Ectodermal cell (in vitro differentiated cells): ENCODE measurements around the gene CDKN1B.

Source experiments
- H3K27ac ChIP-seq: 2 replicates; pipeline ENCODE4 v1.7.0; 2013; ENCODE audit warnings: mild to moderate bottlenecking, low read depth, low read length; ENCODE audit not compliant: insufficient read depth, poor library complexity, severe bottlenecking
- H3K27me3 ChIP-seq: 2 replicates; pipeline ENCODE4 v1.7.0; 2013; ENCODE audit warnings: mild to moderate bottlenecking, low read length; ENCODE audit not compliant: insufficient read depth, control insufficient read depth, poor library complexity, severe bottlenecking
- H3K36me3 ChIP-seq: one replicate; pipeline ENCODE4 v1.7.0; 2013; ENCODE audit warnings: low read length; ENCODE audit not compliant: control insufficient read depth, insufficient read depth
- H3K4me1 ChIP-seq: one replicate; pipeline ENCODE4 v1.7.0; 2013; ENCODE audit warnings: low read length; ENCODE audit not compliant: control insufficient read depth, insufficient read depth
- H3K4me3 ChIP-seq: 2 replicates; pipeline ENCODE4 v1.7.0; 2013; ENCODE audit warnings: low read depth, low read length, control low read depth; ENCODE audit not compliant: insufficient read depth
- H3K9me3 ChIP-seq: 2 replicates; pipeline ENCODE4 v1.7.0; 2013; ENCODE audit warnings: mild to moderate bottlenecking, low read length, moderate library complexity; ENCODE audit not compliant: control insufficient read depth
- WGBS, 2 experiments: methylation state at CpG; one replicate each; pipeline ENCODE4 v1.1.7; 2013; ENCODE audit warnings: missing lambda C conversion rate in 2 of 2; 5-methylcytosine and 5-hydroxymethylcytosine counted together

CDKN1B gene

DNA sequence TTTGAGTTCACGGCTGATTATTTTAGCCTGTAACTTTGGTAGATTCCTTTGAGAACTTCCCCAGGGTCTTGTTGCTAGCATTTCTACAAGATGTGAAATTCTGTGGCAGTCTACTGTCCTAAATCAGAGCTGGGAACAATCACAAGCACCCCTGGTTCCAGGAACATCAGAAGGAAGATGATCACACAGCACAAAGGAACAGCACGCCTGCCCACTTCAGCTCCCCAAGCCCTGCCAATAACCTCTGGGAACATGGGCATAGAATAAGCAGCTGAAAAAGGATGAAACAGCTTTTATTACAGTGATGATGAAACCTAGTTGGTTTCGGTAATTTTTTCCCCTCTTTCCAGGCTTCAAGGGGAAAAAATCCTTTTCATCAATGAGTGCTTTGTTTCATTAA is 33.4 kb upstream of the CDKN1B start:
- peak overlapping the region; percentile 53 for H3K27ac ChIP-seq
- no peaks in the 10 kb centered on the region for H3K27me3 ChIP-seq
- WGBS, 2 experiments: 27 to 32% methylated on average over 3 of the region's 3 CpGs

DNA sequence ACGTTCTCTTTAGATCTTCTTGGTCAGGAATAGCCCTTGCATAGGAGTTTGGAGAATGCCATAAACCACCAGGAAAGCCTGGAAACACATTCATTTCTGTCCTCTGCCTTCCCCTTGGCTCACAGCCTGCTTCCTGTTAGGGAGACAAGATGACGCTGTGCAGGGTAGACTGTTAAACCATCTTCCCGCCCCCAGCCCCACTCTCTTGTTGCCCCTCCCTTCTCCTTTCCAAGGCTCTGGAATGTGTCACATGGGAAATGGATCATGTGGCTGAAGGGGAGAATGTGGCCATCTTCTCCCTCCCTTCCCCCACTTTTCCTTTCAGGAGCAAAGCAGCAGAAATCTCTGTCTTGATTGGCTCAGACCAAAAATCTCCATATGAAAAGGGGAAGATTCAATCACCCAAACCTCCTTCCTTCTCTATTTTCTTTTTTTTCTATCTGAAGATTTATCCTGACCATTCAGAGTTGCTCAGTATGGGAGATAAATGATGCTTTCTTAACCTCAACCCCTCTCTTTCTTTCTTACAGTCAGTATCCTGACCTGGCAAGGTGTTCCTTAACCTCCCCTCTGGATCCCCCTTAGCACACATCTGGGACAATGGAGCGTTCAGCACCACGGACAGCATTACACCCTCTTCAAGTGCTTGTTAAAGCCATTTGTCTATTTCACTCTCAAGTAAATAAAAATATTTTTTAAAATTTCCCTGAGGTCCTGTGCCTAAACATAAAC is 32.6 kb upstream of the CDKN1B start:
- Histone ChIP-seq H3K4me1 (peaks cover 13% of the 10 kb centered on the region), H3K4me3 (peak overlapping the region; percentile 77), H3K27me3 (no peaks in the 10 kb centered on the region), H3K27ac (peak overlapping the region; percentile 96), H3K36me3 (no peaks in the 10 kb centered on the region), H3K9me3 (no peaks in the 10 kb centered on the region)
- 0 to 1% methylated on average over 4 to 5 of the region's 5 CpGs for WGBS, 2 experiments

More for the DNA sequence above, 33.4 kb upstream of the CDKN1B start:
- Histone ChIP-seq H3K4me3 (peak overlapping the region; percentile 77), H3K4me1 (peaks cover 13% of the 10 kb centered on the region), H3K36me3 (no peaks in the 10 kb centered on the region), H3K9me3 (no peaks in the 10 kb centered on the region)

DNA sequence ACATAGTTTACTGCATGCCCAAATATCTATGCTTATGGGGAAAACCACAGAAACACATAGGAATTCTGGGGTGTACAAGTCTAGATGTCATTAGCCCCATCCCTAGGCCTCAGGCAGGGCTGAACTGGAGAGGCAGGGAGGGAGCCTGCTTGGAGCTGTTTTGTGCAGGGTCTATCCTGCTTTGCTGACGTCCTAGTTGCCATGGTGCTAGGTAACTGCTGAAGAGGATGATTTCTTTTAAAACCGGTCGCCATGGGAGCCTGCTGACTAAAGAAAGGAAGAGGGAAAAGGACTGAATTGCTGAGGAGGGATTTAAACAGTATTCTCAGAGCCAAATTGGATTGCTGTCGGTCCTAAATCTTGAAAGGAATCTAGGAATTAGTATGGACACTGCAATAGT is 31.9 kb upstream of the CDKN1B start:
- Histone ChIP-seq H3K4me3 (peak overlapping the region; percentile 8), H3K9me3 (no peaks in the 10 kb centered on the region), H3K4me1 (peaks cover 13% of the 10 kb centered on the region), H3K27me3 (no peaks in the 10 kb centered on the region), H3K36me3 (no peaks in the 10 kb centered on the region), H3K27ac (peak overlapping the region; percentile 96)
- WGBS, 2 experiments: 14 to 16% methylated on average over 4 of the region's 4 CpGs

DNA sequence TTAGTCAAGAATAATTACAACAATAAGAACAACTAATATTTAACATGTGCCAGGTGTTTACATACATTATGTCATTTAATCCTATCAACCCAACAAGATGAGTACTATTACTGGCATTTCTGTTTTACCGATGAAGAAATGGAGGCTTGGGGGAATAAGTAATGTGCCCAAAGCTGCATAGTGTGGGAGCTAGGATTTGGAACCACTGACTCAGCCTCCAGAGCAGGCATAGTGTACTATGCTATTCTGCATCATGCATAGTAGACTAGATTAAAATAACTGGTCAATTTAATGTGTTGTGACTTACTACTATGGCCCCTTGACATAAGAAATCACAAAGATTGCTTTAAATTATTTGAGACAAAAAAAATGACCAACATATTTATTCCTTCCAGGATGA is 30.7 kb upstream of the CDKN1B start:
- peaks cover 13% of the 10 kb centered on the region for H3K4me1 ChIP-seq
- no peak overlapping the region for H3K4me3 ChIP-seq
- no peak overlapping the region for H3K27ac ChIP-seq
- no peaks in the 10 kb centered on the region for H3K9me3 ChIP-seq
- 91 to 100% methylated on average over 1 of the region's 1 CpG for WGBS, 2 experiments
- no peaks in the 10 kb centered on the region for H3K27me3 ChIP-seq
- H3K36me3 ChIP-seq: no peaks in the 10 kb centered on the region

DNA sequence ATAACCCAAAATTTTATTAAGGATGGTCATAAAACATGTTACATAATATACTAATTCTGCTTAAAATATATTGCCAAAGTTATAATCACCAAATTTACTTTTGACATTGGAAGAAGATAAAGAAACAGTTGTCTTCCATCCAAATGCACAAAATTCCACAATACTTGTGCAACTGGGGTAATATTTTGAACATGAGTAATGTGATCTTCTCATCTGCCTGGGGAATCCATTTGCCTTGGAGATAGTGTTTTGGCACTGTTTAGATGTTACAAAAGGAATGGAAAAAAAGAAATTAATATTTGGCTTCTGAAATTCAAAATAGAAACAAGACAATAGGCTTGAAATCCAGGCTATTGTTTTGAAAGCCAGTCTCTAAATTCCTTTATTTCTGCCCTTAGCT is 30.2 kb upstream of the CDKN1B start:
- H3K9me3 ChIP-seq: no peaks in the 10 kb centered on the region
- H3K4me1 ChIP-seq: peaks cover 13% of the 10 kb centered on the region
- no peak overlapping the region for H3K27ac ChIP-seq
- H3K36me3 ChIP-seq: no peaks in the 10 kb centered on the region
- H3K4me3 ChIP-seq: no peak overlapping the region
- no peaks in the 10 kb centered on the region for H3K27me3 ChIP-seq

DNA sequence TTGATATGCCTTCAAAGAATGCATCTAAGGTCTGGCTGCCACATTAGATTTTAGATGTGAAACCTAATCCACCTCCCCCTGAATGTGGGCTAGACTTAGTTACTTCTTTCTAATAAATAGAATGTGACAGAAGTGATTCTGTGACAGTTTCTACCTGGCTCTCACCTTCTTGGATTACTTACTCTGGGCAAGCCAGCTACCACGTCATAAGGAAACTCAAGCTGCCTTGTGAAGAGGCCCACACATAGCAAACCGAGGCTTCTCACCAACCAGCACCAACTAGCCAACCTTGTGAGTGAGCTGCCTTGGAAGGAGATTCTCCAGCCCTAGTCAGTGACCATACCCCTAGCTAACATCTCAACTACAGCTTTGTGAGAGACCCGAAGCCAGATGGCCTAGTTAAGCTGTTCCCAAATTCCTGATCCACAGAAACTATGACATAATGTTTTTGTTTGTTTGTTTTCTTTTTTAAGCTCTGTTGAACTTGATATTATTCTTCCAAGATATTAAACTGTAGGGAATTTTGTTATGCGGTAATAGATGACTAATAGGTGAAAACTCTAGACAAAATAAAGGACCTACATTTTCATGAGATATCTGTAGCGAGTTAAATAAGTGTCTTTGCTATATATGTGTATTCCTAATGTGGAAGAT is 27.4 kb upstream of the CDKN1B start:
- Histone ChIP-seq H3K27ac (no peak overlapping the region), H3K36me3 (no peaks in the 10 kb centered on the region), H3K4me1 (peaks cover 11% of the 10 kb centered on the region), H3K27me3 (no peaks in the 10 kb centered on the region), H3K4me3 (no peak overlapping the region), H3K9me3 (no peaks in the 10 kb centered on the region)
- WGBS, 2 experiments: 82 to 94% methylated on average over 5 of the region's 5 CpGs

DNA sequence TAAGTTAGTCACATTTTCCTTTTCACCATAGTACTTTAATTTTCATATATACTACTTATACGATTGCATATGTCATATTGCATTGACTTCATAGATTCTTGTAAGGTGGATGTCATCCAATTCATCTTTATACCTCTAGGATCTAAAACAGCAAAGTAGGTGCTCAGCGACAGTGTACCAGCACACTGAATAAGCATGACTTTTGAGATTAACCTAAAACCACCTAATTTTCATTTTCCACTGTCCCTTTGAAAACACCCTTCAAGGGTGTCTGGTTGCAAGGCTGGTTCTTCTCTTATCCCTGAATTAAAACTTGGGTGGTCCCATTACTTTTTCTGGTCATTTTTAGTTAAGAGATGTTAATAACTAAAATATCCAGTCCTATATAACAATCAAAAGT is 25.6 kb upstream of the CDKN1B start:
- 91 to 100% methylated on average over 1 to 2 of the region's 2 CpGs for WGBS, 2 experiments
- no peak overlapping the region for H3K27ac ChIP-seq
- H3K9me3 ChIP-seq: no peaks in the 10 kb centered on the region
- H3K27me3 ChIP-seq: no peaks in the 10 kb centered on the region
- H3K4me1 ChIP-seq: peaks cover 7% of the 10 kb centered on the region
- no peak overlapping the region for H3K4me3 ChIP-seq
- no peaks in the 10 kb centered on the region for H3K36me3 ChIP-seq

DNA sequence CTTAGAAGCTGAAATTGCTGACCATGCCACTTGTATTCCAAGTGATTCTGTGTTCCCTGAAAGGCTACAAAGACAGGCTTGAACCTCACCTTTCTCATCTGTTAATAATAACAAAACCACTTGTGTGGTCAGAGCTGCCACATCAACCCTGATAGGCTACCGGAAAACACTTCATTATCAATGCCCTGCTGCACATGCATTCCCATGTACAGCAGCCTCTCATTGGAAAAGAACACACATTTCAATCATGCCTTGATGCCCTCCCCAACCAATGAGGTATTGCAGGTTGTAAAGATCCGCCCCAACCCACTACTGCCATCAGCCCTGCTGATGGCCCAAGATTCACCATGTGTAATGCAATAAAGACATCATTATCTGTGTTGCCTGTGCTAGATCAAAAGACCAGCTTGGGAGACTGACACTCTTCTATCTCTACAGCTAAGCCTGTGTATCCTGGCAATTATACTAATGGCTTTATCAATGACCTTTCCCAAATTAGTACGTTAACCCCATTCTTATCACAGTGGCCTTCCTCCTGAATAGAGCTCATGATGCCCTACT is 24.0 kb upstream of the CDKN1B start:
- Histone ChIP-seq H3K4me1 (peaks cover 7% of the 10 kb centered on the region), H3K27me3 (no peaks in the 10 kb centered on the region), H3K4me3 (no peak overlapping the region), H3K27ac (no peak overlapping the region), H3K9me3 (no peaks in the 10 kb centered on the region), H3K36me3 (no peaks in the 10 kb centered on the region)
- WGBS, 2 experiments: 95 to 96% methylated on average over 3 of the region's 3 CpGs

DNA sequence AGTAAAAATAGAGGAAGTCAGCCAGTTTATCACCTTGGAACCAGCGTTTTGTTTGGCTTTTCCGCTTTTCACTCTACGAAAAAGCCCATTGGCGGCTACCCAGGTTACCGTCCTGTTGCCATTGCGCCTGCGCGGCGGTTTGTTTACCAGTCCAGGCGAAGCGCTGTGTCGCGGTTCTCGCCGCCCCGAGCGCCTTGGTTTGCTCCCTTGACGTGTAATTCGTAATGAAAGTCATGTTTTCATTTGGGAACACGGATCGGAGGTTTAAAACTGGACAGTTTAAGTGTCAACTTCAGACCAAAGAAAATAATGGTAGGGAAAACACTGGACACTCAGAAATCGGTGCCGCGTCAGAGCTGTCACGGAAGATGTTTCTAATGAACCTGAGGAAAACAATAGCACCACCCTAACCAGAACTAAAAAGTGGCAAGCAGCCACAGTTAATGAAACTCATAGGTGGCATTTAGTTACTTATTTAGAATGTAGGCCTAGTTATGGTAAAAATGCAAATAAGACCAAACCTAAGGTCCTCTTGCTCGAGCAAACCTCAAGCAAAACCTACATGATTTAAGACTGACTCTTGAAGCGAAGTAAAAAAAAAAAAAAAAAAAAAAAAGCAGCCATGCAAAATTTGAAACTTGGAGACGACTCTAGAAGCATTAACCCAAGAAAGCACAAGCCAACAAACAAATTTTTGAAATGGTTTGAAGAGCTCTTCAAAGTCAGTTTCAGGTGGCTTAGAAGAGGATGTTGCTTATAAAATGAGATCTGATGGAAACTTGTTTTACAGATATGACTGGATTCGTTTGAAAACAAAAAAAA is 20.4 kb upstream of the CDKN1B start:
- WGBS, 2 experiments: 3 to 6% methylated on average over 27 to 29 of the region's 29 CpGs
- Histone ChIP-seq H3K36me3 (no peaks in the 10 kb centered on the region), H3K27me3 (no peaks in the 10 kb centered on the region), H3K4me3 (peak overlapping the region; percentile 71), H3K9me3 (no peaks in the 10 kb centered on the region), H3K4me1 (peaks cover 7% of the 10 kb centered on the region), H3K27ac (peak overlapping the region; percentile 72)

DNA sequence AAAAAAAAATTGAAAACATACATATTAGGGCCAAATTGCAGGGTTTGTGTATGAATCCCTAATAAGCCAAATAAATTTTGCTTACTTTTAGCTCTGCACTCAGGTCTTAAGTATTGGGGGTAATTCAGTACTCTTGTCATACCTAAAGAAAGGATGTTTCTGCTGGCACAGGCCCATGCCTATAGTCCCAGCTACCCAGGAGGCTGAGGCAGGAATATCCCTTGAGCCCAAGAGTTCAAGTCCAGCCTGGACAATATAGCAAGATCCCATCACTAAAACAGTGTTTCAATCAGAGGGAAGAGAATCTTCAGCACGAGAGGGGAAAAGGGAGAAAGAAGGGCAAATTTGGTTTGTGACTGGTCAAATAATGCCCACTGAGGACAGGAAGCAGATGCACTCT is 17.8 kb upstream of the CDKN1B start:
- 94 to 100% methylated on average over 1 of the region's 1 CpG for WGBS, 2 experiments
- Histone ChIP-seq H3K4me3 (no peak overlapping the region), H3K27ac (no peak overlapping the region), H3K36me3 (no peaks in the 10 kb centered on the region), H3K27me3 (no peaks in the 10 kb centered on the region), H3K9me3 (no peaks in the 10 kb centered on the region), H3K4me1 (peaks cover 11% of the 10 kb centered on the region)
